GM20431 (cell line): ENCODE measurements around the gene UQCRQ.

Experiments
- in situ Hi-C: fragments of 300-500 bp; cut with MseI, MboI; formaldehyde crosslinking; loops from one replicate; pipeline ENCODE4 v1.15.0; 2020; ENCODE audit warnings: low sequenced_read_pairs; ENCODE audit not compliant: unreplicated experiment

Gene UQCRQ

GRCh38 chr5:132896685-132897084 is 30.2 kb downstream of the UQCRQ start:
- in situ Hi-C loops, result no loop called here

- in situ Hi-C loops, result no loop called here
These were observed 31.7 kb downstream of the UQCRQ start for GRCh38 chr5:132898094-132898493.

- in situ Hi-C loops, result no loop called here
These were observed 34.6 kb downstream of the UQCRQ start for GRCh38 chr5:132901036-132901435.

GRCh38 chr5:132901730-132902129 is 35.3 kb downstream of the UQCRQ start:
- in situ Hi-C loops, result no loop called here

GRCh38 chr5:132905938-132906337 is 39.5 kb downstream of the UQCRQ start:
- in situ Hi-C loops, result no loop called here

GRCh38 chr5:132907161-132907560 is 40.7 kb downstream of the UQCRQ start:
- in situ Hi-C loops, result no loop called here

- in situ Hi-C loops, result no loop called here
These were observed 43.3 kb downstream of the UQCRQ start for GRCh38 chr5:132909702-132910101.

- in situ Hi-C loops, result no loop called here
These were observed 49.2 kb downstream of the UQCRQ start for GRCh38 chr5:132915681-132916080.

- in situ Hi-C loops, result no loop called here
These were observed 49.6 kb downstream of the UQCRQ start for GRCh38 chr5:132916086-132916485.
